Neural progenitor cell (in vitro differentiated cells): Measurements from ENCODE around the gene RNF214.

Experiments
- EZH2 ChIP-seq: fragments of 200-600 bp; sonication (generic); IDR thresholded peaks from 2 replicates; pipeline ENCODE4 v1.6.1; 2017; ENCODE audit warnings: antibody characterized with exemption, mild to moderate bottlenecking, moderate library complexity
- TF ChIP-seq, protein P1 (sequence below): fragments of 200-600 bp; sonication (generic); IDR thresholded peaks from 2 replicates; pipeline ENCODE4 v1.5.1; 2017; ENCODE audit warnings: antibody characterized with exemption, mild to moderate bottlenecking

DNA sequence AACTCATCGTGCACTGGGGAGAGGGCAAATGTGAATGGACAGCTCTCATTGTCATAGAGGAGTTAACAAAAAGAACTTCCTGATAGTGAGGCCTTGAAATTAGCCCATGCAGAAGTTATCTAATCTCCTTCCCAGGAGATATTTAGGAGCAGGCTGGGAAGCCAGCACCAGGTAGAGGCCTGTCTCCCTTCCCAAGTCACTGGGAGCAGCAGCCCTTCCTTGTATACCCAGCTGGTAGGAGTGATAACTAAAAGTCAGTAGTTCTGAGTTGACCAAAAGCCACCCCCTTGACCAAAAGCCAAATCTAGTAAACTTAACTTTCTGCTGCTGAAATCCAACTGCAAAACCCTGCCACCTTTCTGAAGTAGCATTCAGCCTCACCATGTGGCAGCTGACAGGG, 57.3 kb downstream of the RNF214 start:
- TF ChIP-seq, protein P1, sequence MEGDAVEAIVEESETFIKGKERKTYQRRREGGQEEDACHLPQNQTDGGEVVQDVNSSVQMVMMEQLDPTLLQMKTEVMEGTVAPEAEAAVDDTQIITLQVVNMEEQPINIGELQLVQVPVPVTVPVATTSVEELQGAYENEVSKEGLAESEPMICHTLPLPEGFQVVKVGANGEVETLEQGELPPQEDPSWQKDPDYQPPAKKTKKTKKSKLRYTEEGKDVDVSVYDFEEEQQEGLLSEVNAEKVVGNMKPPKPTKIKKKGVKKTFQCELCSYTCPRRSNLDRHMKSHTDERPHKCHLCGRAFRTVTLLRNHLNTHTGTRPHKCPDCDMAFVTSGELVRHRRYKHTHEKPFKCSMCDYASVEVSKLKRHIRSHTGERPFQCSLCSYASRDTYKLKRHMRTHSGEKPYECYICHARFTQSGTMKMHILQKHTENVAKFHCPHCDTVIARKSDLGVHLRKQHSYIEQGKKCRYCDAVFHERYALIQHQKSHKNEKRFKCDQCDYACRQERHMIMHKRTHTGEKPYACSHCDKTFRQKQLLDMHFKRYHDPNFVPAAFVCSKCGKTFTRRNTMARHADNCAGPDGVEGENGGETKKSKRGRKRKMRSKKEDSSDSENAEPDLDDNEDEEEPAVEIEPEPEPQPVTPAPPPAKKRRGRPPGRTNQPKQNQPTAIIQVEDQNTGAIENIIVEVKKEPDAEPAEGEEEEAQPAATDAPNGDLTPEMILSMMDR: no peak
- TF ChIP-seq EZH2: no peak
